Fibroblast of pulmonary artery (primary cell): Measurements from ENCODE around the gene ABR.
A peak's percentile ranks its signal among the peaks of the same experiment; 100 is the strongest.
"Not testable (repeated sequence)": the region's sequence is repeated elsewhere in the genome, so short reads cannot be mapped to it uniquely, and the experiment has no call there.

Source experiments
- DNase-seq: peaks from one replicate; pipeline ENCODE4 v3.0.0-alpha.2; 2010; ENCODE audit warnings: low read depth
- H3K4me3 ChIP-seq: replicated peaks from 2 replicates; pipeline ENCODE4 v1.5.1; 2011; ENCODE audit warnings: low read depth, mild to moderate bottlenecking, control low read depth, low read length, moderate library complexity
- CTCF ChIP-seq: IDR thresholded peaks from 2 replicates; pipeline ENCODE4 v1.5.1; 2011; ENCODE audit warnings: mild to moderate bottlenecking, control low read depth, low read length, inconsistent platforms; ENCODE audit errors: missing control alignments

Gene ABR

GRCh38 chr17:1154704-1155103, 25.1 kb downstream of the ABR start:
- no peak overlapping the region for H3K4me3 ChIP-seq
- TF ChIP-seq CTCF = no peak
- DNase-seq = no peak

GRCh38 chr17:1153795-1154546, 25.8 kb downstream of the ABR start:
- TF ChIP-seq CTCF = no peak
- H3K4me3 ChIP-seq = no peak overlapping the region
- DNase-seq = peak; percentile 84

- H3K4me3 ChIP-seq = not testable (repeated sequence)
Observed at GRCh38 chr17:1152582-1152981, 27.2 kb downstream of the ABR start.

GRCh38 chr17:1150863-1151600, 28.7 kb downstream of the ABR start:
- no peak for DNase-seq
- H3K4me3 ChIP-seq = no peak overlapping the region
- TF ChIP-seq CTCF = no peak

More at GRCh38 chr17:1152582-1152981, 27.2 kb downstream of the ABR start:
- not testable (repeated sequence) for DNase-seq

GRCh38 chr17:1149869-1150268, 29.9 kb downstream of the ABR start:
- no peak for TF ChIP-seq CTCF

GRCh38 chr17:1147664-1148063, 32.1 kb downstream of the ABR start:
- H3K4me3 ChIP-seq = no peak overlapping the region
- TF ChIP-seq CTCF = peak; percentile 51
- peak; percentile 53 for DNase-seq

More at GRCh38 chr17:1149869-1150268, 29.9 kb downstream of the ABR start:
- H3K4me3 ChIP-seq = no peak overlapping the region
- DNase-seq = no peak

GRCh38 chr17:1146561-1147265, 33.1 kb downstream of the ABR start:
- DNase-seq = no peak
- no peak overlapping the region for H3K4me3 ChIP-seq

More at GRCh38 chr17:1146561-1147265, 33.1 kb downstream of the ABR start:
- TF ChIP-seq CTCF = no peak
